HG03139 (cell line): ENCODE data around the gene MAL.

Experiments used
- ATAC-seq: cut with Tn5 transposase; IDR thresholded peaks from one replicate; pipeline ENCODE4 v1.9.1; 2021; ENCODE audit not compliant: unreplicated experiment

MAL gene

GRCh38 chr2:95015261-95015912, 10.1 kb upstream of the MAL start:
- ATAC-seq = no peak

GRCh38 chr2:95016616-95017015, 8.9 kb upstream of the MAL start:
- no peak for ATAC-seq

- no peak for ATAC-seq
These were observed 8.4 kb upstream of the MAL start for GRCh38 chr2:95017071-95017501.

- no peak for ATAC-seq
These were observed 7.7 kb upstream of the MAL start for GRCh38 chr2:95017836-95018235.

- no peak for ATAC-seq
These were observed 7.2 kb upstream of the MAL start for GRCh38 chr2:95018301-95018700.

- no peak for ATAC-seq
These were observed 6.5 kb upstream of the MAL start for GRCh38 chr2:95018861-95019550.

GRCh38 chr2:95019572-95019971, 5.9 kb upstream of the MAL start:
- ATAC-seq = no peak

GRCh38 chr2:95020275-95021022, 5.1 kb upstream of the MAL start:
- no peak for ATAC-seq

GRCh38 chr2:95021023-95021416, 4.5 kb upstream of the MAL start:
- no peak for ATAC-seq

- no peak for ATAC-seq
These were observed 3.7 kb upstream of the MAL start for GRCh38 chr2:95021847-95022246.

- peak; percentile 89 for ATAC-seq
These were observed 2.9 kb upstream of the MAL start for GRCh38 chr2:95022309-95023221.

GRCh38 chr2:95023222-95023597, 2.3 kb upstream of the MAL start:
- no peak for ATAC-seq

GRCh38 chr2:95024371-95024770, 1.1 kb upstream of the MAL start:
- ATAC-seq = no peak

GRCh38 chr2:95024960-95025405, 525 bp upstream of the MAL start:
- no peak for ATAC-seq

GRCh38 chr2:95026471-95027368, 1.2 kb downstream of the MAL start:
- no peak for ATAC-seq

- no peak for ATAC-seq
These were observed 1.8 kb downstream of the MAL start for GRCh38 chr2:95027369-95027720.

- no peak for ATAC-seq
These were observed 4.4 kb downstream of the MAL start for GRCh38 chr2:95029898-95030341.

GRCh38 chr2:95030496-95030895, 5.0 kb downstream of the MAL start:
- ATAC-seq = no peak

- no peak for ATAC-seq
These were observed 5.7 kb downstream of the MAL start for GRCh38 chr2:95031076-95031725.

- no peak for ATAC-seq
These were observed 6.2 kb downstream of the MAL start for GRCh38 chr2:95031726-95032116.
